Large intestine (tissue), 3 donors: ENCODE data around the gene SCAP. TPM values are rescaled to one million over a fixed set of nuclear protein-coding genes. Genes with fewer than 3 reads are reported as not detected.

Source experiments
- DNase-seq, 2 donors: peaks; one replicate each; pipeline versions ENCODE4 v3.0.0 to v3.0.0-alpha.2; 2013
- H3K27ac ChIP-seq: one replicate; pipeline ENCODE4 v1.5.1; 2013; ENCODE audit warnings: low read length
- H3K27me3 ChIP-seq: 2 replicates; pipeline ENCODE4 v1.6.1; 2013; ENCODE audit warnings: low read length; ENCODE audit not compliant: control insufficient read depth, insufficient read depth
- H3K36me3 ChIP-seq: 2 replicates; pipeline ENCODE4 v1.6.1; 2013; ENCODE audit warnings: low read length; ENCODE audit not compliant: control insufficient read depth, insufficient read depth
- H3K4me1 ChIP-seq: one replicate; pipeline ENCODE4 v1.6.1; 2013; ENCODE audit warnings: low read length; ENCODE audit not compliant: control insufficient read depth, insufficient read depth
- H3K4me3 ChIP-seq: one replicate; pipeline ENCODE4 v1.5.1; 2013; ENCODE audit warnings: low read length
- H3K9me3 ChIP-seq: one replicate; pipeline ENCODE4 v1.6.1; 2013; ENCODE audit warnings: mild to moderate bottlenecking, low read depth, low read length, moderate library complexity; ENCODE audit not compliant: control insufficient read depth
- WGBS: methylation state at CpG from one replicate; pipeline ENCODE4 v1.1.5; 2013; ENCODE audit warnings: low lambda C conversion rate; ENCODE audit not compliant: insufficient coverage; 5-methylcytosine and 5-hydroxymethylcytosine counted together
- polyA plus RNA-seq: library from polyadenylated mRNA; unstranded; fragments of 120-200 nt; gene quantifications from one replicate; pipeline ENCODE4 v1.2.1, GENCODE V29; 2013

Gene SCAP
- polyA plus RNA-seq, 1 donor: 64.4 TPM

- Histone ChIP-seq H3K27me3 (no peaks in the 10 kb centered on the region), H3K36me3 (peaks cover 70% of the 10 kb centered on the region), H3K4me3 (no peak overlapping the region), H3K9me3 (no peaks in the 10 kb centered on the region), H3K4me1 (peaks cover 31% of the 10 kb centered on the region), H3K27ac (peak overlapping the region; percentile 64)
- peak; percentile 62 to 87 for DNase-seq
- no CpG with 5 or more reads among the region's 15 CpGs for WGBS
Observed at GRCh38 chr3:47424434-47425382, 51.0 kb downstream of the SCAP start.

GRCh38 chr3:47423548-47424145, 52.1 kb downstream of the SCAP start:
- Histone ChIP-seq H3K4me1 (peaks cover 31% of the 10 kb centered on the region), H3K36me3 (peaks cover 72% of the 10 kb centered on the region), H3K27ac (no peak overlapping the region), H3K9me3 (no peaks in the 10 kb centered on the region), H3K27me3 (no peaks in the 10 kb centered on the region), H3K4me3 (no peak overlapping the region)
- no CpG with 5 or more reads among the region's 8 CpGs for WGBS
- no peak for DNase-seq

GRCh38 chr3:47422743-47423142, 53.0 kb downstream of the SCAP start:
- H3K9me3 ChIP-seq: peaks cover 2% of the 10 kb centered on the region
- no CpG with 5 or more reads among the region's 9 CpGs for WGBS

GRCh38 chr3:47421741-47422649, 53.7 kb downstream of the SCAP start:
- H3K9me3 ChIP-seq: peaks cover 7% of the 10 kb centered on the region
- peaks cover 64% of the 10 kb centered on the region for H3K36me3 ChIP-seq
- no peaks in the 10 kb centered on the region for H3K27me3 ChIP-seq
- DNase-seq: no peak
- no CpG with 5 or more reads among the region's 13 CpGs for WGBS
- no peak overlapping the region for H3K27ac ChIP-seq
- H3K4me3 ChIP-seq: no peak overlapping the region
- H3K4me1 ChIP-seq: peaks cover 31% of the 10 kb centered on the region

More at GRCh38 chr3:47422743-47423142, 53.0 kb downstream of the SCAP start:
- H3K27ac ChIP-seq: no peak overlapping the region
- H3K4me1 ChIP-seq: peaks cover 31% of the 10 kb centered on the region
- DNase-seq: no peak
- H3K27me3 ChIP-seq: no peaks in the 10 kb centered on the region
- no peak overlapping the region for H3K4me3 ChIP-seq
- H3K36me3 ChIP-seq: peaks cover 65% of the 10 kb centered on the region

GRCh38 chr3:47420511-47421484, 54.9 kb downstream of the SCAP start:
- peak; percentile 77 to 79 for DNase-seq
- H3K27ac ChIP-seq: no peak overlapping the region
- no CpG with 5 or more reads among the region's 29 CpGs for WGBS
- peaks cover 60% of the 10 kb centered on the region for H3K36me3 ChIP-seq
- peaks cover 27% of the 10 kb centered on the region for H3K4me1 ChIP-seq
- H3K9me3 ChIP-seq: peaks cover 8% of the 10 kb centered on the region
- H3K27me3 ChIP-seq: no peaks in the 10 kb centered on the region
- no peak overlapping the region for H3K4me3 ChIP-seq

GRCh38 chr3:47420044-47420430, 55.7 kb downstream of the SCAP start:
- no peak overlapping the region for H3K27ac ChIP-seq
- no peaks in the 10 kb centered on the region for H3K27me3 ChIP-seq
- H3K4me3 ChIP-seq: no peak overlapping the region
- H3K4me1 ChIP-seq: peaks cover 19% of the 10 kb centered on the region
- DNase-seq: no peak
- H3K36me3 ChIP-seq: peaks cover 59% of the 10 kb centered on the region
- no CpG with 5 or more reads among the region's 5 CpGs for WGBS
- peaks cover 8% of the 10 kb centered on the region for H3K9me3 ChIP-seq

GRCh38 chr3:47419083-47420043, 56.4 kb downstream of the SCAP start:
- H3K36me3 ChIP-seq: peaks cover 65% of the 10 kb centered on the region
- H3K27me3 ChIP-seq: no peaks in the 10 kb centered on the region
- DNase-seq: no peak
- H3K4me1 ChIP-seq: peaks cover 13% of the 10 kb centered on the region
- WGBS: no CpG with 5 or more reads among the region's 17 CpGs
- no peak overlapping the region for H3K27ac ChIP-seq
- H3K9me3 ChIP-seq: peaks cover 8% of the 10 kb centered on the region
- no peak overlapping the region for H3K4me3 ChIP-seq

- no peak for DNase-seq
- peaks cover 8% of the 10 kb centered on the region for H3K9me3 ChIP-seq
- no peak overlapping the region for H3K4me3 ChIP-seq
- no peaks in the 10 kb centered on the region for H3K27me3 ChIP-seq
- no CpG with 5 or more reads among the region's 53 CpGs for WGBS
- H3K27ac ChIP-seq: no peak overlapping the region
- H3K4me1 ChIP-seq: peaks cover 5% of the 10 kb centered on the region
- H3K36me3 ChIP-seq: peaks cover 64% of the 10 kb centered on the region
Observed at GRCh38 chr3:47418167-47419082, 57.3 kb downstream of the SCAP start.
